WTC11 (cell line): Measurements from ENCODE around the gene FAM53B.

Source experiments
- ELF4 ChIP-seq: sonication (generic); formaldehyde crosslinking; IDR thresholded peaks from 2 replicates; pipeline ENCODE4 v1.8.1; 2022; ENCODE audit warnings: low read depth, mild to moderate bottlenecking, moderate library complexity, missing genetic modification reagents
- JUN ChIP-seq: sonication (generic); formaldehyde crosslinking; IDR thresholded peaks from 2 replicates; pipeline ENCODE4 v1.8.0; 2023; ENCODE audit warnings: mild to moderate bottlenecking, missing genetic modification reagents
- MXD4 ChIP-seq: fragments of 250-450 bp; sonication (Bioruptor Pico); IDR thresholded peaks from 2 replicates; pipeline ENCODE4 v1.8.0; 2021; ENCODE audit warnings: mild to moderate bottlenecking, moderate library complexity, borderline replicate concordance
- SMAD4 ChIP-seq: sonication (generic); formaldehyde crosslinking; IDR thresholded peaks from 2 replicates; pipeline ENCODE4 v1.8.0; 2022; ENCODE audit warnings: mild to moderate bottlenecking, missing genetic modification reagents
- SP1 ChIP-seq: sonication (generic); formaldehyde crosslinking; conservative IDR thresholded peaks from 2 replicates; pipeline ENCODE4 v1.8.1; 2022; ENCODE audit warnings: missing genetic modification reagents
- TCF7 ChIP-seq: sonication (generic); formaldehyde crosslinking; IDR thresholded peaks from 2 replicates; pipeline ENCODE4 v1.8.0; 2022; ENCODE audit warnings: mild to moderate bottlenecking, low read depth, missing genetic modification reagents, moderate library complexity
- ZNF138 ChIP-seq: sonication (generic); formaldehyde crosslinking; conservative IDR thresholded peaks from 2 replicates; pipeline ENCODE4 v1.8.1; 2022; ENCODE audit warnings: mild to moderate bottlenecking, moderate library complexity, missing genetic modification reagents
- TF ChIP-seq, protein P1 (sequence below): sonication (generic); formaldehyde crosslinking; IDR thresholded peaks from 2 replicates; pipeline ENCODE4 v1.8.0; 2022; ENCODE audit warnings: mild to moderate bottlenecking, missing genetic modification reagents
- TF ChIP-seq, protein P2 (sequence below): fragments of 200-600 bp; IDR thresholded peaks from 2 replicates; pipeline ENCODE4 v1.8.0; 2022; ENCODE audit warnings: antibody characterized with exemption
- TF ChIP-seq, protein P3 (sequence below): sonication (generic); formaldehyde crosslinking; IDR thresholded peaks from 2 replicates; pipeline ENCODE4 v1.8.1; 2022; ENCODE audit warnings: mild to moderate bottlenecking, moderate library complexity, missing genetic modification reagents
- TF ChIP-seq, protein P4 (sequence below): sonication (generic); formaldehyde crosslinking; IDR thresholded peaks from 2 replicates; pipeline ENCODE4 v1.8.1; 2022; ENCODE audit warnings: missing genetic modification reagents, borderline replicate concordance

DNA sequence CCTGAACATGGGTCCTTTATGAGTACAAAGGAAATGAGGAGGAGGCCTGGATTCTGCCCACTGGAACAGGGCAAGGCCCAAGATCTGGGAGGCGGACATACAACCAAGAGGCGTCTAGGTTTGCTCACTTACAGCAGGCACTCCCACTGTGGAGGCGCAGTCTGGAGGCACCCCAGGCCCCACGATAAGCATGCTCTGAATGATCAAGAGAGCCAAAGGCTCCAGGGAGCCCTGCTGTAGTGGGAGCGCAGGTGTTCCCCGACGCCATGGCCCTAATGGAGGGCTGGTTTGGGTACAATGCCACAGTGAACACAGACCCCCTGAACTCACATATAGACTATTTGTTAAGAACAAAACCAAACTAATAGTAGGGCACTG, 88.1 kb downstream of the FAM53B start:
- TF ChIP-seq, protein P1, sequence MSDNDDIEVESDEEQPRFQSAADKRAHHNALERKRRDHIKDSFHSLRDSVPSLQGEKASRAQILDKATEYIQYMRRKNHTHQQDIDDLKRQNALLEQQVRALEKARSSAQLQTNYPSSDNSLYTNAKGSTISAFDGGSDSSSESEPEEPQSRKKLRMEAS (CRISPR knock-in tag) = no peak
- no peak for TF ChIP-seq MXD4
- TF ChIP-seq, protein P2, sequence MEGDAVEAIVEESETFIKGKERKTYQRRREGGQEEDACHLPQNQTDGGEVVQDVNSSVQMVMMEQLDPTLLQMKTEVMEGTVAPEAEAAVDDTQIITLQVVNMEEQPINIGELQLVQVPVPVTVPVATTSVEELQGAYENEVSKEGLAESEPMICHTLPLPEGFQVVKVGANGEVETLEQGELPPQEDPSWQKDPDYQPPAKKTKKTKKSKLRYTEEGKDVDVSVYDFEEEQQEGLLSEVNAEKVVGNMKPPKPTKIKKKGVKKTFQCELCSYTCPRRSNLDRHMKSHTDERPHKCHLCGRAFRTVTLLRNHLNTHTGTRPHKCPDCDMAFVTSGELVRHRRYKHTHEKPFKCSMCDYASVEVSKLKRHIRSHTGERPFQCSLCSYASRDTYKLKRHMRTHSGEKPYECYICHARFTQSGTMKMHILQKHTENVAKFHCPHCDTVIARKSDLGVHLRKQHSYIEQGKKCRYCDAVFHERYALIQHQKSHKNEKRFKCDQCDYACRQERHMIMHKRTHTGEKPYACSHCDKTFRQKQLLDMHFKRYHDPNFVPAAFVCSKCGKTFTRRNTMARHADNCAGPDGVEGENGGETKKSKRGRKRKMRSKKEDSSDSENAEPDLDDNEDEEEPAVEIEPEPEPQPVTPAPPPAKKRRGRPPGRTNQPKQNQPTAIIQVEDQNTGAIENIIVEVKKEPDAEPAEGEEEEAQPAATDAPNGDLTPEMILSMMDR = no peak
- TF ChIP-seq SMAD4 = no peak
- TF ChIP-seq, protein P3, sequence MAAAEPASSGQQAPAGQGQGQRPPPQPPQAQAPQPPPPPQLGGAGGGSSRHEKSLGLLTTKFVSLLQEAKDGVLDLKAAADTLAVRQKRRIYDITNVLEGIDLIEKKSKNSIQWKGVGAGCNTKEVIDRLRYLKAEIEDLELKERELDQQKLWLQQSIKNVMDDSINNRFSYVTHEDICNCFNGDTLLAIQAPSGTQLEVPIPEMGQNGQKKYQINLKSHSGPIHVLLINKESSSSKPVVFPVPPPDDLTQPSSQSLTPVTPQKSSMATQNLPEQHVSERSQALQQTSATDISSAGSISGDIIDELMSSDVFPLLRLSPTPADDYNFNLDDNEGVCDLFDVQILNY (CRISPR knock-in tag) = no peak
- TF ChIP-seq SP1 (CRISPR knock-in tag) = no peak
- TF ChIP-seq, protein P4, sequence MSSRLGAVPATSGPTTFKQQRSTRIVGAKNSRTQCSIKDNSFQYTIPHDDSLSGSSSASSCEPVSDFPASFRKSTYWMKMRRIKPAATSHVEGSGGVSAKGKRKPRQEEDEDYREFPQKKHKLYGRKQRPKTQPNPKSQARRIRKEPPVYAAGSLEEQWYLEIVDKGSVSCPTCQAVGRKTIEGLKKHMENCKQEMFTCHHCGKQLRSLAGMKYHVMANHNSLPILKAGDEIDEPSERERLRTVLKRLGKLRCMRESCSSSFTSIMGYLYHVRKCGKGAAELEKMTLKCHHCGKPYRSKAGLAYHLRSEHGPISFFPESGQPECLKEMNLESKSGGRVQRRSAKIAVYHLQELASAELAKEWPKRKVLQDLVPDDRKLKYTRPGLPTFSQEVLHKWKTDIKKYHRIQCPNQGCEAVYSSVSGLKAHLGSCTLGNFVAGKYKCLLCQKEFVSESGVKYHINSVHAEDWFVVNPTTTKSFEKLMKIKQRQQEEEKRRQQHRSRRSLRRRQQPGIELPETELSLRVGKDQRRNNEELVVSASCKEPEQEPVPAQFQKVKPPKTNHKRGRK (CRISPR knock-in tag) = no peak
- no peak for TF ChIP-seq ELF4
- no peak for TF ChIP-seq ZNF138 (CRISPR knock-in tag)
- no peak for TF ChIP-seq JUN
- TF ChIP-seq TCF7 (CRISPR knock-in tag) = no peak
